Neural progenitor cell (in vitro differentiated cells): ENCODE data around the gene TNFRSF1B. TPM values are rescaled to one million over a fixed set of nuclear protein-coding genes. Genes with fewer than 3 reads are reported as not detected.

Source experiments
- DNase-seq: peaks from one replicate; pipeline ENCODE4 v3.0.0-alpha.2; 2016; ENCODE audit warnings: low spot score
- H2AFZ ChIP-seq: fragments of 200-600 bp; sonication (generic); replicated peaks from 2 replicates; pipeline ENCODE4 v1.6.1; 2016; ENCODE audit warnings: antibody characterized with exemption
- H3F3A ChIP-seq: fragments of 200-600 bp; sonication (generic); 2 replicates; pipeline ENCODE4 v1.6.1; 2016; ENCODE audit warnings: antibody characterized with exemption, low read depth
- H3K27ac ChIP-seq: fragments of 200-600 bp; sonication (generic); 2 replicates; pipeline ENCODE4 v1.5.1; 2016; ENCODE audit warnings: mild to moderate bottlenecking
- H3K27me3 ChIP-seq: fragments of 200-600 bp; sonication (generic); 2 replicates; pipeline ENCODE4 v1.6.1; 2016; ENCODE audit warnings: mild to moderate bottlenecking, moderate library complexity
- H3K36me3 ChIP-seq: fragments of 200-600 bp; sonication (generic); 2 replicates; pipeline ENCODE4 v1.5.1; 2016
- H3K4me1 ChIP-seq: fragments of 200-600 bp; sonication (generic); 2 replicates; pipeline ENCODE4 v1.6.1; 2016; ENCODE audit warnings: mixed run types
- H3K4me2 ChIP-seq: fragments of 200-600 bp; sonication (generic); 2 replicates; pipeline ENCODE4 v1.6.1; 2016
- H3K4me3 ChIP-seq: fragments of 200-600 bp; sonication (generic); 2 replicates; pipeline ENCODE4 v1.5.1; 2016
- H3K79me2 ChIP-seq: fragments of 200-600 bp; sonication (generic); 2 replicates; pipeline ENCODE4 v1.6.1; 2016; ENCODE audit warnings: low read depth
- H3K9ac ChIP-seq: fragments of 200-600 bp; sonication (generic); 2 replicates; pipeline ENCODE4 v1.6.1; 2016
- H3K9me3 ChIP-seq: fragments of 200-600 bp; sonication (generic); 2 replicates; pipeline ENCODE4 v1.5.1; 2016; ENCODE audit warnings: low read depth
- H4K20me1 ChIP-seq: fragments of 200-600 bp; sonication (generic); 2 replicates; pipeline ENCODE4 v1.6.1; 2016; ENCODE audit warnings: low read depth
- H3K27ac Mint-ChIP-seq: 3 replicates; pipeline ENCODE4 v1.8.0; 2021; ENCODE audit warnings: mixed read lengths
- H3K27me3 Mint-ChIP-seq: 2 replicates; pipeline ENCODE4 v1.8.0; 2022; ENCODE audit warnings: low read depth, mild to moderate bottlenecking, inconsistent platforms, moderate library complexity, mixed read lengths; ENCODE audit not compliant: insufficient read depth
- H3K36me3 Mint-ChIP-seq: 3 replicates; pipeline ENCODE4 v1.8.0; 2021; ENCODE audit warnings: mixed read lengths
- H3K4me1 Mint-ChIP-seq: 3 replicates; pipeline ENCODE4 v1.8.0; 2021; ENCODE audit warnings: mixed read lengths
- H3K4me3 Mint-ChIP-seq: 3 replicates; pipeline ENCODE4 v1.8.0; 2021; ENCODE audit warnings: mild to moderate bottlenecking, moderate library complexity, mixed read lengths
- H3K9me3 Mint-ChIP-seq: 3 replicates; pipeline ENCODE4 v1.8.0; 2020; ENCODE audit warnings: mixed read lengths
- CTCF ChIP-seq: fragments of 200-600 bp; sonication (generic); IDR thresholded peaks from 2 replicates; pipeline ENCODE4 v1.5.1; 2017; ENCODE audit warnings: antibody characterized with exemption, mild to moderate bottlenecking
- EZH2 ChIP-seq: fragments of 200-600 bp; sonication (generic); IDR thresholded peaks from 2 replicates; pipeline ENCODE4 v1.6.1; 2017; ENCODE audit warnings: antibody characterized with exemption, mild to moderate bottlenecking, moderate library complexity
- EZH2phosphoT487 ChIP-seq: fragments of 200-600 bp; sonication (generic); IDR thresholded peaks from 2 replicates; pipeline ENCODE4 v1.6.1; 2017; ENCODE audit warnings: antibody characterized with exemption
- total RNA-seq: library from RNA; depleted of rRNA; stranded (reverse); fragments of >200 nt; gene quantifications from 2 replicates; pipeline ENCODE4 v1.2.3, GENCODE V29; 2015; ENCODE audit warnings: low replicate concordance

TNFRSF1B gene
- total RNA-seq, 1 donor from 2014 or later = 0.04 TPM

GRCh38 chr1:12170263-12170671, 3.5 kb downstream of the TNFRSF1B start:
- H3K9me3 ChIP-seq = no peaks in the 10 kb centered on the region
- H3K36me3 ChIP-seq = no peaks in the 10 kb centered on the region
- Mint-ChIP-seq H3K4me3 (no peak overlapping the region), H3K4me1 (peaks cover 32% of the 10 kb centered on the region), H3K9me3 (no peaks in the 10 kb centered on the region), H3K36me3 (peaks cover 1% of the 10 kb centered on the region), H3K27ac (no peak overlapping the region), H3K27me3 (peaks cover 21% of the 10 kb centered on the region)
- H3K4me3 ChIP-seq = no peak overlapping the region
- H3K4me2 ChIP-seq = no peak overlapping the region
- H3K79me2 ChIP-seq = no peaks in the 10 kb centered on the region
- H3F3A ChIP-seq = no peaks in the 10 kb centered on the region
- no peak for TF ChIP-seq EZH2
- TF ChIP-seq CTCF = no peak
- TF ChIP-seq EZH2phosphoT487 = no peak
- H4K20me1 ChIP-seq = no peaks in the 10 kb centered on the region
- no peak overlapping the region for H2AFZ ChIP-seq
- no peak for DNase-seq
- H3K9ac ChIP-seq = no peak overlapping the region
- H3K4me1 ChIP-seq = no peaks in the 10 kb centered on the region
- H3K27ac ChIP-seq = no peak overlapping the region
- H3K27me3 ChIP-seq = peaks cover 41% of the 10 kb centered on the region

- Histone ChIP-seq H3K4me1 (no peaks in the 10 kb centered on the region), H4K20me1 (no peaks in the 10 kb centered on the region), H3K36me3 (no peaks in the 10 kb centered on the region), H3K79me2 (no peaks in the 10 kb centered on the region), H3K4me3 (no peak overlapping the region), H3K27me3 (peaks cover 31% of the 10 kb centered on the region), H3F3A (no peaks in the 10 kb centered on the region), H3K9ac (no peak overlapping the region), H3K9me3 (no peaks in the 10 kb centered on the region), H3K27ac (no peak overlapping the region), H3K4me2 (no peak overlapping the region), H2AFZ (no peak overlapping the region)
- Mint-ChIP-seq H3K36me3 (peaks cover 1% of the 10 kb centered on the region), H3K4me3 (no peak overlapping the region), H3K27ac (no peak overlapping the region), H3K4me1 (peaks cover 35% of the 10 kb centered on the region), H3K9me3 (no peaks in the 10 kb centered on the region), H3K27me3 (peaks cover 18% of the 10 kb centered on the region)
- no peak for DNase-seq
- TF ChIP-seq CTCF (no peak), EZH2 (no peak), EZH2phosphoT487 (no peak)
Measured at GRCh38 chr1:12171206-12172041, 4.6 kb downstream of the TNFRSF1B start.

- H3K27ac Mint-ChIP-seq = no peak overlapping the region
- no peaks in the 10 kb centered on the region for H3K79me2 ChIP-seq
Measured at GRCh38 chr1:12172042-12172851, 5.5 kb downstream of the TNFRSF1B start.

More at GRCh38 chr1:12172042-12172851, 5.5 kb downstream of the TNFRSF1B start:
- H3K27me3 Mint-ChIP-seq = peaks cover 15% of the 10 kb centered on the region
- no peaks in the 10 kb centered on the region for H3K36me3 ChIP-seq
- no peak overlapping the region for H3K4me3 ChIP-seq
- H3K27ac ChIP-seq = no peak overlapping the region
- peaks cover 22% of the 10 kb centered on the region for H3K27me3 ChIP-seq
- no peak for DNase-seq
- no peak overlapping the region for H3K9ac ChIP-seq
- H3K4me2 ChIP-seq = no peak overlapping the region
- H4K20me1 ChIP-seq = no peaks in the 10 kb centered on the region
- TF ChIP-seq CTCF (no peak), EZH2phosphoT487 (no peak), EZH2 (no peak)
- H3K4me1 Mint-ChIP-seq = peaks cover 37% of the 10 kb centered on the region
- no peak overlapping the region for H2AFZ ChIP-seq
- no peaks in the 10 kb centered on the region for H3F3A ChIP-seq
- no peaks in the 10 kb centered on the region for H3K9me3 ChIP-seq
- no peaks in the 10 kb centered on the region for H3K36me3 Mint-ChIP-seq
- no peaks in the 10 kb centered on the region for H3K9me3 Mint-ChIP-seq
- no peak overlapping the region for H3K4me3 Mint-ChIP-seq
- peaks cover under 1% of the 10 kb centered on the region for H3K4me1 ChIP-seq
